GM13977 (cell line): ENCODE measurements around the gene SLC39A5.
"Not testable (repeated sequence)": the region's sequence is repeated elsewhere in the genome, so short reads cannot be mapped to it uniquely, and the experiment has no call there.

Source experiments
- DNase-seq: peaks from one replicate; pipeline ENCODE4 v3.0.0; 2012; ENCODE audit warnings: low spot score
- CTCF ChIP-seq: IDR thresholded peaks from 2 replicates; pipeline ENCODE4 v1.5.1; 2012; ENCODE audit warnings: mild to moderate bottlenecking, control low read depth; ENCODE audit not compliant: insufficient read depth; ENCODE audit errors: extremely low read depth, missing control alignments
- in situ Hi-C: fragments of 300-500 bp; cut with MboI; formaldehyde crosslinking; loops from one replicate; pipeline ENCODE4 v1.12.0; 2022; ENCODE audit warnings: low sequenced_read_pairs, low pct_unique_long_range_greater_than_20kb, mixed read lengths, inconsistent platforms; ENCODE audit not compliant: unreplicated experiment

The SLC39A5 gene

GRCh38 chr12:56260380-56260779 is 30.5 kb downstream of the SLC39A5 start:
- in situ Hi-C loops: no loop called here
- DNase-seq: no peak
- no peak for TF ChIP-seq CTCF

GRCh38 chr12:56260921-56261320 is 31.1 kb downstream of the SLC39A5 start:
- TF ChIP-seq CTCF: no peak
- in situ Hi-C loops: no loop called here
- no peak for DNase-seq

GRCh38 chr12:56261503-56262232 is 31.8 kb downstream of the SLC39A5 start:
- no peak for TF ChIP-seq CTCF
- no peak for DNase-seq

GRCh38 chr12:56262955-56263354 is 33.1 kb downstream of the SLC39A5 start:
- DNase-seq, in situ Hi-C loops: not testable (repeated sequence)

More at GRCh38 chr12:56261503-56262232, 31.8 kb downstream of the SLC39A5 start:
- in situ Hi-C loops: no loop called here

GRCh38 chr12:56266068-56266692 is 36.3 kb downstream of the SLC39A5 start:
- in situ Hi-C loops, DNase-seq: not testable (repeated sequence)

- DNase-seq: peak; percentile 95
- in situ Hi-C loops: no loop called here
- peak; percentile 44 for TF ChIP-seq CTCF
These were observed 37.0 kb downstream of the SLC39A5 start, which contains the start of gene COQ10A for GRCh38 chr12:56266693-56267442. Gene COQ10A (plus strand): TSS chr12:56266942. CDS start chr12:56267119, 177 bp downstream.

GRCh38 chr12:56267443-56268071 is 37.7 kb downstream of the SLC39A5 start:
- in situ Hi-C loops: no loop called here
- no peak for DNase-seq
- TF ChIP-seq CTCF: no peak
